ENCODE data around the gene USP27X. TPM values are rescaled to one million over a fixed set of nuclear protein-coding genes. Genes with fewer than 3 reads are reported as not detected.

The USP27X gene
- total and polyA plus RNA-seq, 2 of the 8 experiments (the other 6 are each of a cell fraction or from before 2014, with no cell fraction given), result 3.8 to 4.7 TPM

GRCh38 chrX:49844611-49845010 lies 34.7 kb upstream of the USP27X start:
- ChIA-PET CTCF (ENCODE audit: partially characterized antibody) (no interaction called here), POLR2A (ENCODE audit: partially characterized antibody) (no interaction called here)
- no peak overlapping the region for H3K14ac ChIP-seq (ENCODE audit: insufficient read length)
- no peak overlapping the region for H3K27ac ChIP-seq (ENCODE audit: low read depth, low read length)
- no peak overlapping the region for H2BK12ac ChIP-seq (ENCODE audit: low read depth, low read length)
- no peaks in the 10 kb centered on the region for H3K79me2 ChIP-seq (ENCODE audit: control insufficient read depth in 1 of 2, insufficient read depth in 2 of 2, low read length in 2 of 2)
- no peak overlapping the region for H3K4me2 ChIP-seq (ENCODE audit: insufficient read depth in 1 of 2, low read depth in 2 of 2, low read length in 2 of 2)
- no peak for DNase-seq (ENCODE audit: low read depth in 1 of 2, low spot score in 2 of 2)
- H2AFZ ChIP-seq (ENCODE audit: low read length), result no peak overlapping the region
- H3K79me1 ChIP-seq (ENCODE audit: low read depth, low read length), result no peaks in the 10 kb centered on the region
- H2BK20ac ChIP-seq (ENCODE audit: low read length), result no peak overlapping the region
- H2BK15ac ChIP-seq (ENCODE audit: low read length), result no peak overlapping the region
- no peak overlapping the region for H4K8ac ChIP-seq (ENCODE audit: extremely low read depth, insufficient read depth, low read length)
- H4K91ac ChIP-seq (replicated peaks; ENCODE audit: insufficient read length, low read length), result no peak overlapping the region
- H3K23me2 ChIP-seq (ENCODE audit: low read depth, low read length), result no peaks in the 10 kb centered on the region
- H4K5ac ChIP-seq (ENCODE audit: insufficient read length, low read depth, low read length), result no peak overlapping the region
- no peaks in the 10 kb centered on the region for H3K4me1 ChIP-seq (replicated peaks in 1 of 4; ENCODE audit: control insufficient read depth in 3 of 4, insufficient read depth in 4 of 4, low read length in 3 of 4)
- no peak overlapping the region for H2BK5ac ChIP-seq (ENCODE audit: low read depth, low read length)
- no peak overlapping the region for H2AK5ac ChIP-seq (ENCODE audit: low read depth, low read length)
- H3K36me3 ChIP-seq (ENCODE audit: control insufficient read depth in 2 of 4, insufficient read depth in 4 of 4, low read length in 3 of 4), result no peaks in the 10 kb centered on the region
- no peaks in the 10 kb centered on the region for H3K27me3 ChIP-seq (replicated peaks in 1 of 4; ENCODE audit: control insufficient read depth in 3 of 4, extremely low read depth in 1 of 4, insufficient read depth in 3 of 4, low read length in 3 of 4)
- H3K23ac ChIP-seq (ENCODE audit: insufficient read length), result no peak overlapping the region
- WGBS, 2 experiments (ENCODE audit: extremely low coverage in 1 of 2, insufficient coverage in 1 of 2, insufficient read length in 1 of 2, insufficient replicate concordance in 2 of 2, low coverage in 1 of 2, low lambda C conversion rate in 2 of 2, missing lambda C conversion rate in 1 of 2), result 76% methylated on average over 8 of the region's 8 CpGs; no CpG with 5 or more reads in 1 of the 2 experiments
- no peak overlapping the region for H3K9ac ChIP-seq (replicated peaks in 1 of 4; ENCODE audit: extremely low read depth in 1 of 4, low read depth in 3 of 4, low read length in 3 of 4)
- no peak overlapping the region for H3K56ac ChIP-seq (replicated peaks; ENCODE audit: insufficient read length, low read depth, low read length)
- no peak overlapping the region for H3K4ac ChIP-seq (replicated peaks; ENCODE audit: insufficient read length, low read depth, low read length)
- H2BK120ac ChIP-seq (replicated peaks; ENCODE audit: low read depth, low read length), result no peak overlapping the region
- H3K9me3 ChIP-seq (ENCODE audit: insufficient read depth in 2 of 2, low read depth in 1 of 2, low read length in 1 of 2), result no peaks in the 10 kb centered on the region
- H3K4me3 ChIP-seq (ENCODE audit: extremely low read depth in 1 of 4, insufficient read depth in 2 of 4, low read depth in 3 of 4, low read length in 4 of 4), result no peak overlapping the region
- FAIRE-seq, result no peak
- no peak overlapping the region for H3K18ac ChIP-seq (ENCODE audit: extremely low read depth, low read length)
- H4K20me1 ChIP-seq (replicated peaks in 1 of 2; ENCODE audit: control insufficient read depth in 1 of 2, insufficient read depth in 2 of 2, low read length in 2 of 2), result no peaks in the 10 kb centered on the region
- no peak for TF ChIP-seq SIRT6 (IDR thresholded peaks at IDR 0.05; ENCODE audit: low read length)
- TF ChIP-seq RAD21 (IDR thresholded peaks at IDR 0.05 in 1 of 2, conservative IDR thresholded peaks at IDR 0.05 in 1 of 2; ENCODE audit: low read depth in 2 of 2, low read length in 2 of 2), result no peak
- TF ChIP-seq CHD1 (IDR thresholded peaks at IDR 0.05; ENCODE audit: low read depth, low read length), result no peak
- no peak for TF ChIP-seq CHD2 (IDR thresholded peaks at IDR 0.05; ENCODE audit: low read length)
- no peak for TF ChIP-seq YY1 (IDR thresholded peaks at IDR 0.05; ENCODE audit: low read depth, low read length)
- no peak for TF ChIP-seq CEBPB (IDR thresholded peaks at IDR 0.05; ENCODE audit: low read depth, low read length)
- no peak for TF ChIP-seq ATF3 (IDR thresholded peaks at IDR 0.05; ENCODE audit: insufficient read depth, low read depth, low read length)
- no peak for TF ChIP-seq POLR2AphosphoS5 (IDR thresholded peaks at IDR 0.05; ENCODE audit: low read depth, low read length)
- no peak for TF ChIP-seq GABPA (IDR thresholded peaks at IDR 0.05; ENCODE audit: borderline replicate concordance, insufficient read depth, low read length)
- TF ChIP-seq JUND (IDR thresholded peaks at IDR 0.05; ENCODE audit: low read length), result no peak
- no peak for TF ChIP-seq TEAD4 (IDR thresholded peaks at IDR 0.05; ENCODE audit: low read depth, low read length)
- no peak for TF ChIP-seq SP2 (IDR thresholded peaks at IDR 0.05; ENCODE audit: low read length)
- no peak for TF ChIP-seq MAX (IDR thresholded peaks at IDR 0.05)
- TF ChIP-seq TAF7 (optimal IDR thresholded peaks at IDR 0.05; ENCODE audit: borderline replicate concordance, low read depth, low read length), result no peak
- TF ChIP-seq RBBP5 (IDR thresholded peaks at IDR 0.05; ENCODE audit: borderline replicate concordance, low read depth, low read length), result no peak
